Liver (tissue), 3 donors: ENCODE data around the gene RCN2.

ENCODE experiments used
- ATF3 ChIP-seq: IDR thresholded peaks from 2 replicates; pipeline ENCODE4 v1.6.1; 2016; ENCODE audit warnings: antibody characterized with exemption
- CTCF ChIP-seq: fragments of 150-350 bp; IDR thresholded peaks from 2 replicates; pipeline ENCODE4 v1.5.1; 2017; ENCODE audit warnings: improper control_type of control experiment, low read depth, low read length; ENCODE audit not compliant: missing input control
- EGR1 ChIP-seq, 2 donors: IDR thresholded peaks; 2 replicates each; pipeline ENCODE4 v1.6.1; 2016 to 2018; ENCODE audit warnings: antibody characterized with exemption in 2 of 2, low read depth in 2 of 2
- FOXA1 ChIP-seq: IDR thresholded peaks from 2 replicates; pipeline ENCODE4 v1.6.1; 2016; ENCODE audit warnings: antibody characterized with exemption
- HNF4A ChIP-seq, 2 donors: conservative IDR thresholded peaks; 2 replicates each; pipeline ENCODE4 v1.6.1; 2016; ENCODE audit warnings: antibody characterized with exemption in 2 of 2, mild to moderate bottlenecking in 2 of 2
- MAX ChIP-seq: IDR thresholded peaks from 2 replicates; pipeline ENCODE4 v1.6.1; 2016; ENCODE audit warnings: antibody characterized with exemption
- YY1 ChIP-seq: IDR thresholded peaks from 2 replicates; pipeline ENCODE4 v1.6.1; 2016; ENCODE audit warnings: antibody characterized with exemption, mild to moderate bottlenecking
- donor health status: healthy.
- donor health status: healthy.

- TF ChIP-seq CTCF (no peak), YY1 (no peak), ATF3 (no peak), HNF4A (conservative IDR thresholded peaks at IDR 0.05) (no peak), FOXA1 (no peak), EGR1 (IDR thresholded peaks at IDR 0.05; ENCODE audit: low read depth in 2 of 2) (no peak), MAX (no peak)
Measured at GRCh38 chr15:76994496-76994895, 62.9 kb downstream of the RCN2 start.
